Raji (cell line): ENCODE results near the gene SMC3.

ENCODE experiments used
- POLR2A ChIP-seq: IDR thresholded peaks from 2 replicates; pipeline ENCODE4 v1.6.1; 2011; ENCODE audit warnings: low read depth, low read length, control low read depth; ENCODE audit not compliant: insufficient read depth

SMC3 gene

DNA sequence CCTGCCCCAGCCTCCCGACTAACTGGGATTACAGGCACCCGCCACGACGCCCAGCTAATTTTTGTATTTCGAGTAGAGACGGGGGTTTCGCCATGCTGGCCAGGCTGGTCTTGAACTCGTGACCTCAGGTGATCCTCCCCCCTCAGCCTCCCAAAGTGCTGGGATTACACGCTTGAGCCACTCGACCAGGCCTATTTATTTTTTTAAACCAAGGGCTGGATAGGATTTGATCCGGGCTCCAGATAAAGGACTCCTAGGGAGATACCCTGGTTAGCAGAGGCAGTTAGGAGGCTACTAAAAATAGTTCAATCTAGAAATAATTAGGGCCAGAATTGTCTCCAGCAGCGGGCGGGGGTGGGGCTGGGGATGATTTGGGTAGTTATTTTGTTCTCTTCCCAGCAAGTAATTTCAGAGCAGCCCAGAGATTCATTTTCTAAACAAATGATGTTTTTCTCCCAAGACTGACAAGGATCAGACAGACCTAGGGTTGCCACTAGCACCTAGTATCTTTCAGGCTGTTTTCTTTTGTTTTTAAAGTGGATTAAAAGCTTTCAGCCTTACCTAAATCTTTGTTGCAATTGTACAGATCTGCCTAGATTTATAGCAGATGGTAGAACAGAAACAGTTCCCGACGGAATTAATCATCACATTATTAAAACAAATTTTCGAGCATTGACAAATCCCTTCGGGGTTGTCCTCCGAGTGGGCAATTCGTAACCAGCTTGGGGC lies 859 bp upstream of the SMC3 start:
- TF ChIP-seq POLR2A = no peak

DNA sequence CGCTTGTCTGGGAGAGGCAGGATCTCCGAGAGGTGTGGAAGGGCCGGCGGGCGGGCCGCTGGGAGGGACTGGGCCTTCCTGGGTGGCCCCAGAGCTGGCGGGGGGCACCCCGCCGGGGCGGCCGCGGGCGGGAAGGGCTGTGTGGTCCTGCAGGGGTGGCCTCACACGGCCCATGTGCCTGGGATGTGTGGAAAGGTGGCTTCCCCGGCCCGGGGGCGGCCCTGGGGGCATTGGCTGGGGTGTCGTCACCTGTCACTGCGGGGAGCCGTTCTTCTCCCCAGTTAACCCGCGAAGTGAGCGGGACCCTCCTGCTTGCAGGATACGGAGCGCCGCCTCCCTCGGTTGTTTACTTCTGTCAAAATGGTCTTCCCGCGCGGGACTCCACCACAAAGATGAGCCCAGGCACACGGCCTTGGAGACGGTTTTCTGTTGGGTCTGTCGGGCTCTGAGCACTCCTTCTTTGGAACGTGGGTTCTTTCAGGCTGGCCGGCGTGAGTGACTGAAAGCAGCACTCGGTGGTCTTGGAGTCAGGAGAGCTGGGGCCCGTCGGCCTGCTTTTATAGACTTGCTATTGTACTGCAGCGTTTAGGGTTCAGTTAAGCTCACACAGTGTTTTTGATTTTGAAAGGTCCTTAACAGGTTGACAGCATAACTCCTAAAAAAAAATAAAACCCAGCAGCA lies 700 bp downstream of the SMC3 start:
- TF ChIP-seq POLR2A = no peak

DNA sequence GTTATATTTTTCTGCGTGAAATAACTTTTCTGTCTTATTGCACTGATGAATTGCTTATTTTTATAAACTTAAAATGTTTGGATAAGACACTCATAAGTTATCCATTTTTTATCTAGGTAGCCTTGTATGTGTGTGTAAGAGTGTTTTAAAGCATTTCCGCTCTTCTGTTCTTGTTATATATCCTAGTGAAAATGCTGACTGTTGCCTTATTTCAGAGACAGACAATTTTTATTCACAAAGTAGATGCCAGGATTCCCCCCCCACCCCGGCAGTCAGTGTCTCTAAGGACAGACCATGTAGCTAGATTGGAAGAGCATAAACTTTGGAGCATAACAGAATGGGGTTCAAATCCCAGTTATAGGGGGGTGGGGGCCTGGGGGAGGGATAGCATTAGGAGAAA lies 1.6 kb downstream of the SMC3 start:
- TF ChIP-seq POLR2A = no peak

DNA sequence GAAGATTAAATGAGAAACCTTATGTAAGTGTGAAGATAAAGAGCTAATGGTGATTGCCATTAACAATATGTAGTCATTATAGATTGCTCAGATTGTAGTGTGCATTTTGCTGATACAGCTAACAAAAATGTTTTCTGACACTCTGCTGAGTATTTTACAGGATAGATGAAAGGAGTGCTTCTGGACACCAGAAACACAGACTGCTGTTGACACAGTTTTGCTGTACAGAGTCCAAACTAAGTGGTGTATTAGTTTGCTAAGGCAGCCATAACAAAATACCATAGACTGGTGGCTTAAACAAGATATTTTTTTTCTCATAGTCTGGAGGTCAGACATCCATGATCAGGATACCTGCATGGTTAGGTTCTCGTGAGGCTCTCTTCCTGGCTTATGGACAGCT lies 2.2 kb downstream of the SMC3 start:
- TF ChIP-seq POLR2A = no peak

DNA sequence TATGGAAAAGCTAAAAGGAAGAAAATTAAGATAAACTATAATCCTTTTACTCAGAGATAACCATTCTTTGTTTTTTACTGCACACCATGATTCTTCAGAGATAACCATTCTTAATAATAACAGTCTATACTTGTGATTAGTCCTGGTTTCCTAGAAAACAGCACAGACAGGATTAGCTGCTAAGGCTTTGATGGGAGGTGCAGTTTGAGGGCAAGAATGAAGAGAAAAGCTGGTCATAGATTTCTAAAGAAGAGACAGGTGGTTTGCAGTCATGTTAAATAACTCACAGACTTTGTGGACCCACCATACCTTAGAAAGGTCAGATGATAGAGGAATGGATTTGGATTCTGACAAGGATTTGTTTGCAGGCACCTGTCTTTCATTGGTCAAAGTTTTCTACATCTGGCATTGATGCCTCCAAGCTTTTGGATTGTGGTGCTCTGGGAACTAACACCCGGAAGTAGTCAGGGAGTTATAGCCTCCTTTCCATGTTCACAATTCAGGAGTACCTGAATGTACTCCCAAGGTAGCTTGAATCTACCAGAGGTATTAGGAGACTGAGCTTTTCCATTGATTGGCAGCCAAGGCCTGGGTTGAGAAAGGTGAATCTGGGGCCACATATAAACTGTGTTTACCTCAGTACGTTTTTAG lies 3.7 kb downstream of the SMC3 start:
- no peak for TF ChIP-seq POLR2A

DNA sequence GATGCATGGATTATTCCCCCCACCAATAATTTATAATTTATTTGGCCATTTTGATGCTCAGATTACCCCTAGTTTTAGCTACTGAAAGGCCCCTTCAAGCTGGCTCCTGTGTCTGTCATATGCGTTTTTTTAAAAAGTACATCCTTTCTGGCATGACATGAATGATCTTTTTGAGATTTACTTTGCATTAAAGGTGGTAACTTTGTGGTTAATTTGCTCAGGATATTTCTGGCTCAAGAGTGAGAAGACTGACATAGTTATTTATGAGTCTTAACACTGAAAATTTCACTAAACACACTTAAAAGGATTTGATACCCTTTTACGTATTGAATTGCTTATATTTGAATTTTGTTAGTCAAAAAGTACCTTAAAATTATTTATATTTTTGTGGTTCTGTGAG lies 5.4 kb downstream of the SMC3 start:
- TF ChIP-seq POLR2A = no peak

DNA sequence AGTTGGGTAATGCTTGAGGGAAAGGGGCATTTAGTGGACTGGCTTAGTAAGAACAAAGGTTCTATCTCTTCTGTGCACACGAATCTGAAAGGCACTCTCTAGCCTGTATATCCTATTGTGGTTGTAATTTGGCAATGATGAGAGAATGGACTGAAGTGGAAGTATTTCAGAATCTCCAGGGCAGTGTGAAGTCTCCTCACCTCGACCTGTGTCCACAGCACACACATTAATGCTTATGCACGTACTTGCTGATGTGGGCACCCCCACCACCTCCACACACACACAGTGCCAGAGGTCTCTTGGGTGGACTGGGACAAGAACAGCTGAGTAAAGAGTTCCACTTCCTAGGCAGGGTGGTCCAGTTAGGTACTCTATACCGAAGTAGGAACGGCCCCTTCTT lies 6.9 kb downstream of the SMC3 start:
- TF ChIP-seq POLR2A = no peak

DNA sequence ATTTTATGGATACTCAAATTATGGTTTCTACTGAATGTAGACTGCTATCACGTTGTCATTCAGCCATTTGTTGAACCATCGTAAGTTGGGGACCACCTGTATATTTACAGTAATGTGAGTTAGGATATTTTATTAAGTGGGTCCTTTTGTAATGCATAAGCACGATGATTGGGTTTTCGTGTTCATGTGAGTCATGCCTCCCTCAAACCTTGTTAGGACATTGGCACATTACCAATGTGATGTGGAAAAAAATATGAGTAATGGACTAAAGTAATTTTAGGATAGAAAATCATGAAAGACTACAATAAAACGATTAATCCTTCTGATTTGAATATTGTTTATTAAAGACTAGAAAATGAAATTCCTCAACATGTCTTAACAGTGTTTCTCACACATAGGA lies 8.7 kb downstream of the SMC3 start:
- no peak for TF ChIP-seq POLR2A

DNA sequence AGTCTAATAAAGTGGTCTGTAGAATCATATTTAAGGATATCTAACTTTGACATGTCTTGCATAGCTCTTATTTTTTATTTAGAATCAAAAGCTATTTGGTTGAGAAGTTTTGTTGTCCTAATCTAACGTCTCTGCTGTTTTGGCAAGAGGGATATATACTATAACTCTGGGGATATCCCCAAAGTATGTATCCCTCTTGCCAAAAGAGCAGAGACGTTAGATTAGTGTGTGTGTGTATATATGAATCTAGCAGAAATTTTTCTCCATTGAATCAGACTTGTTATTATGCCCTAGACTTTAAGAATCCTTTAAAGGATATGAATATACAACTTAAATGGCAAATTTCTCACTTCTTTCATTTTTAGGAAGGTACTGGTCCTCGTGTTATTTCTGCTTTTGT lies 9.6 kb downstream of the SMC3 start:
- no peak for TF ChIP-seq POLR2A

DNA sequence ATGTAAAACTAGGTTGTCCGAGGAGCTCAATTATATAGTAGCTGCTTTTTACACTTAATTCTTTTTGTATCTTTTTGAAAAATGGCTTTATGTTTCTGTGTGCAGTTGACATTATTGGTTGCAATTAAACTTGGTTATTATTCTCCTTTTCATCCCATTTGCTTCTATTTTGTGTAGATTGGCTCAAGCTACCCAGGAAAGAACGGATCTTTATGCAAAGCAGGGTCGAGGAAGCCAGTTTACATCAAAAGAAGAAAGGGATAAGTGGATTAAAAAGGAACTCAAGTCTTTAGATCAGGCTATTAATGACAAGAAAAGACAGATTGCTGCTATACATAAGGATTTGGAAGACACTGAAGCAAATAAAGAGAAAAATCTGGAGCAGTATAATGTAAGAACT lies 16.5 kb downstream of the SMC3 start:
- TF ChIP-seq POLR2A = no peak

DNA sequence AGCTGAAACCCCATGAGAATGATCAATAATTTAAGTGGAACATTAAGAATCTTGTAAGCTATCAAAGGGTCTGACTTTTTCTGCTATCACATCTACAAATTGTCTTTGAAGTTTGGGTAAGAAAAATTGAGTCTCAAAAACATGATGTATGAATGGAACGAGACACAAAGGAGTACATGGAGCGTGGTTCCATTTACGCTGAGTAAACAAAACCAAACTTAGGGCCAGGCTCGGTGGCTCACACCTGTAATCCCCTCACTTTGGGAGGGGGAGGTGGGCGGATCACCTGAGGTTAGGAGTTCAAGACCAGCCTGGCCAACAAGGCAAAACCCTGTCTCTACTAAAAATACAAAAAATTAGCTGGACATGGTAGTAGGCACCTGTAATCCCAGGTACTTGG lies 24.3 kb downstream of the SMC3 start:
- no peak for TF ChIP-seq POLR2A

DNA sequence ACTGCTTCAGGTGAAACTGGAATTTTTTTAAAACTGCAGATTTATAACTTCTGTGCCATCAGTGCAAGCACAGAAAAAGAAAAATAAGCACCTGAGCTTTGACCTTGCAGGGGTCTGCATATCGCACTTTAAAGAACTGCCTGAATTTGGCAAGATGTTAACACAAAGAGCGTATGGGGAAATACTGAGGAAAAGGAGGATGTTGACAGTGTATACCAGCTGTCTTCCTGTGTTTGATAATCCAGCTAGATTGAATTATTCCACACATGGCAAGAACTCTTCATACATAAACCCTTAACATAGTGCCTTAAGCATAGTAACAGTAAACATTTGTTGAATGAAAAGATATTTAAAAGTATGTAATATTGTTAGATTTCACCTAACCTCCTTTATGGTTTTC lies 30.0 kb downstream of the SMC3 start:
- TF ChIP-seq POLR2A = no peak

DNA sequence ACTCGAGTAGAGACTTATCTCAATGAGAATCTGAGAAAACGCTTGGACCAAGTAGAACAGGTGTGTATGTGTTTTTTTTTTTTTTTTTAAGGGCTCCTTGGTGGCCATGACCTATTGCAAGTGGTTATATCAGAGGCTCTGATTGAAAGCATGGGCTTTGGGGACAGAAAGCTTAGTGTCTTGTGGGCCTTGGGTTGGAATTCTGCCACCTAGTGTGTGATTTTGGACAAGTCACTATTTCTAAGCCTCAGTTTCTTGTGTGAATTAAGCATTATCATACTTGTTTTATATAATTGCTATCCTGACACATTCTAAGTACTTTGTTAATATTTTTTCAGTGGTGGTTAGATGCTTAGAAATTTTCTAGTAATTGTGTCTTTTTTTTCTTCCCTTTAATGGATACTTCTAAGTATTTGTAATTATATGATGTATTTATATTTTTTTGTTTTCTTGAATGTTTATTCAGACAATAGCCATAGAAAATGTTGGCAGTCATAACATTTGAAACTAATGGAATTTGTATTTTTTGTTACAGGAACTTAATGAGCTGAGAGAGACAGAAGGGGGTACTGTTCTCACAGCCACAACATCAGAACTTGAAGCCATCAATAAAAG lies 33.1 kb downstream of the SMC3 start:
- no peak for TF ChIP-seq POLR2A

DNA sequence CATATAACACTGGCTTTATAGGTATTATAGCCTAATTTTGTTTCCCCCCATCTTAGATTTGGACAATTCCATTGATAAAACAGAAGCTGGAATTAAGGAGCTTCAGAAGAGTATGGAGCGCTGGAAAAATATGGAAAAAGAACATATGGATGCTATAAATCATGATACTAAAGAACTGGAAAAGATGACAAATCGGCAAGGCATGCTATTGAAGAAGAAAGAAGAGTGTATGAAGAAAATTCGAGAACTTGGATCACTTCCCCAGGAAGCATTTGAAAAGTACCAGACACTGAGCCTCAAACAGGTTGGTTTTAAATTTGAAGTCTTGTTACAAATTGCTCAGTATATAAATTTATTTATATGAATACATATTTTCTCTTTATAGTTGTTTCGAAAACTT lies 34.1 kb downstream of the SMC3 start:
- no peak for TF ChIP-seq POLR2A

DNA sequence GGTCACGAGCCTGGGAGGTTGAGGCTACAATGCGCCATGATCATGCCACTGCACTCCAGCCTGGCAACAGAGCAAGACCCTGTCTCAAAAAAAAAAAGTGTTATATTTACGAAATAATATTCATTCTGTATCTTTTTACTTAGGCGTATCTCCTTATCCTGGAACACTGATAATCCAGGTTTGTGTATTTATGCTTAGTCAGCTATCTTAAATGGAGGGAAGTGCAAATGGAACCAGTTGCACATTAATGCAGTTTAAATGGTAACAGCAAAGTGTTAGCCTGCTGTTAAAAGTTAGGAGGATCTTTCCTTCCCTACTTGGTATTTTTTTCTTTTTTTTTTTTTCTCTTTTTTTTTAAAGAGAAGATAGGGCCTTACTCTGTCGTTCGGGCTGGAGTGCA lies 40.6 kb downstream of the SMC3 start:
- TF ChIP-seq POLR2A = no peak

DNA sequence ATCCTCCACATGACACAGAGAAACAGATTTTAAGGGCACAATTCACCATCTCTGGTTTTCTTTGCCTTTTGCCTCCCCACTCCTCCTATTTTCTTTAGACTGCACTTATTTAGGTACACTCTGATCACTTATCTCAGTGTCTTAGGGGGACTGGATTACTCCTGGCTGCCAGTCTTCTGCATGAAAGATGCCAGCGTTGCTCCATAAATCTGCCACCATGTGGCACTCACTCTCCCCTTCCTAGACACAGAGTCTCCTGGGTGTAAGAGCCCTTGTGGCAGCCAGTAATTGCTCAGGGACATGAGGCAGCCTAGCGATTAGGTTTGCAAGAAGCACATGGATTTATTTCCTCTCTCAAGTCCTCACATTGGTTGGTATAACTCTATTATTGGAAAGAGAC lies 42.1 kb downstream of the SMC3 start:
- no peak for TF ChIP-seq POLR2A
